ENCODE data around the gene RAB11FIP3.
"Not testable (repeated sequence)": the region's sequence is repeated elsewhere in the genome, so short reads cannot be mapped to it uniquely, and the experiment has no call there.

RAB11FIP3 gene

DNA sequence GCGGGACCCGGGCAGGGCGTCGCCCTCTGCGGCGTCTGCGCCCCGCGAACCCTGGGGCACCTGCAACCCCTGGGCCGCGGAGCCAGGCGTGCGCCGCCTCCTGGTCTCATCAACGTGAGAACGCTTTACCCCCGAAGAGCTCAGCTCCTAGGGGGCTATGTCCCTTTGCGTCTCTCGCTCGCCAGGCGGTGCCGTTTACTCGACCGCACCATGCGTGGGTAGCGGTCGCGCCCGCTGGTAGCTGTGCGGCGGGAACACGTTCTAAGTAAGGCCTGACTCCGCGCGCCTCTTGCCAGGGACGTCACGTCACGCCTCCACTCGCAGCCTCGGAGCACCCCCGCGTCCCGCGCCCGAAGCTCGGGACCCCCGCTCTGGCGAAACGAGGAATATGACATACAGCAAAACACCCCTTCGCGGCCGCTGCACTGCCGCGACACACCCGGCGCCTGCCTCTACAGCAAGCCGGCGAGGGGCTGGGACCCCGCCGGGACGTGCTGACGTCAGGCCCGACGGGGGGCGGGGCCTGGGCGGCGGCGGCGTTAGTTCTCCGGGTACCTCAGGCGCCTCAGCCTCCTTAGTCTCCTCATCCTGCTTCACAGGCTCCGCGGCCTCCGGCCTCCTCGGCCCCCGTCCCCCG, at the start of gene RAB11FIP3:
RAB11FIP3 (plus strand) TSS at position 568 of the 637 bp plus-strand sequence. CDS start 358 bp downstream, outside the sequence.
- DNase-seq: peak; percentile 41

DNA sequence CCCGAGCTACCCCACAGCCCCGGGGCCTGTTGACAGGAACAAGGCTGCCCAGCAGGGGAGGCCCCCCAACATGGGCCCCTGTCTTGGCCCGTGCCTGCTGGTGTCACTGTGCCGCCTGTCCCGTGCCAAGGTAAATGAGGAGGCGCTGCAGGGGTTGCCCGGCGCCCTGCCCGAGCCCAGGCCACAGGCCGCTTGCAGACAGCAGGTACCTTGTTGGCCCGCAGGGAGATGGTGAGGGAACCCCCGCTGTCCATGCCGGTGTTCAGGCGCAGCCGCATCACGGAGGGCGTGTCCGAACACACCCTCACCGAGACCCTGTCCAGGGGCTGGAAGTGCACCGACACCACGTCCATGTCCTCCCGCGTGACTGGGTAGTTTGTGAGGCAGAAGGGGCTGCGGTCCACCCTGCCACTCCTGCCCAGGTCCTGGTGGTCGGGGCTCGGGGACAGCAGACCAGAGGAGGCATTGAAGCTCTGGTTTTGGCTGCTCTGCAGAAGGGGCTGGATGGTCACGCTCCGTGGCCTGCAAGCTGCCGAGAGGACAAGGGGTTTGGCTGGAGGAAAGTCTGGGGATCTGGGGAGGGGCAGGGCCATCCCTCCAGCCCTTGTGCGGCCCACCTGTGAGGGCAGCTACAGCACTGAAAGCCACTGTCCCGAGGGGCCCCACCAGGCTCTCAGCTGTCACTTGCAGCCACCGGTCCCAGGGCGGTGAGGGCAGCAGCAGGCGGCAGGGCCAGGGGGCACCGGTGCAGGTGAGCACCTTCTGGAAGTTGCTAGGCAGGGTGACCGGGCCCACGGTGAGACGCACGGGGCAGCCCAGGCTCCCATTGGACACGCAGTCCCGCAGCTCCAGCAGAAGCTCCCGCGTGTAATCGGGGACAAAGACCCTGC, 49.3 kb upstream of the RAB11FIP3 start:
- no peak for DNase-seq

DNA sequence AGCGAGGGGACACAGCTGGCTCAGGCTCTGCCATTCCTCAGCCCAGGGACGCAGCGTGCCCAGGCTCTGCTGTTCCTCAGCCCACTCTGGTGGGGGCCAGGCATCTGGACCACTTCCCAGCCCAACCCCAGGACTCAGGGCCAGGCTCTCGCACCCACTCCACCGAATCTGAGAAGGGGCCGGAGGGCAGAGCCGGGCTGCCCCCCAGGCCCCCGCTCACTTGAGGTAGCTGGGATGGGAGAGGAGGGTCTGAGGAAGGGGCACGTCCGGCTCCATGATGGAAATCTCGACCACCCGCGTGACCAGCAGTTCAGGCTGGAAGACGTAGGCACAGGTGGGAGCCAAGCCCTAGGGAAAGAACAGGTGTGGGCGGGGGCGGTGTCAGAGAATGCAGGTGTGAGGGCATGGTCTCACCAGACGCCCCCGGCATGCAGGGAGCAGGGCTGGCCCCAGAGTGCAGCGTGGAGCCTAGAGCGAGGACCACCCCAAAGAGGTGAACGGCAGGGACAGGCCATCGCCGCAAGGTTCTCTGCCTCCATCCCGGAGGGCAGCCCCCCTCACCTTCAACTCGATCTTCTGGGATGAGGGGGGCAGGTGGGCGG, 48.5 kb upstream of the RAB11FIP3 start:
- no peak for DNase-seq

- DNase-seq: no peak
These were observed 48.0 kb upstream of the RAB11FIP3 start for GRCh38 chr16:377419-377951.

GRCh38 chr16:378113-378820, 47.2 kb upstream of the RAB11FIP3 start:
- DNase-seq: not testable (repeated sequence)

- DNase-seq: no peak
These were observed 46.6 kb upstream of the RAB11FIP3 start for GRCh38 chr16:378821-379182.

DNA sequence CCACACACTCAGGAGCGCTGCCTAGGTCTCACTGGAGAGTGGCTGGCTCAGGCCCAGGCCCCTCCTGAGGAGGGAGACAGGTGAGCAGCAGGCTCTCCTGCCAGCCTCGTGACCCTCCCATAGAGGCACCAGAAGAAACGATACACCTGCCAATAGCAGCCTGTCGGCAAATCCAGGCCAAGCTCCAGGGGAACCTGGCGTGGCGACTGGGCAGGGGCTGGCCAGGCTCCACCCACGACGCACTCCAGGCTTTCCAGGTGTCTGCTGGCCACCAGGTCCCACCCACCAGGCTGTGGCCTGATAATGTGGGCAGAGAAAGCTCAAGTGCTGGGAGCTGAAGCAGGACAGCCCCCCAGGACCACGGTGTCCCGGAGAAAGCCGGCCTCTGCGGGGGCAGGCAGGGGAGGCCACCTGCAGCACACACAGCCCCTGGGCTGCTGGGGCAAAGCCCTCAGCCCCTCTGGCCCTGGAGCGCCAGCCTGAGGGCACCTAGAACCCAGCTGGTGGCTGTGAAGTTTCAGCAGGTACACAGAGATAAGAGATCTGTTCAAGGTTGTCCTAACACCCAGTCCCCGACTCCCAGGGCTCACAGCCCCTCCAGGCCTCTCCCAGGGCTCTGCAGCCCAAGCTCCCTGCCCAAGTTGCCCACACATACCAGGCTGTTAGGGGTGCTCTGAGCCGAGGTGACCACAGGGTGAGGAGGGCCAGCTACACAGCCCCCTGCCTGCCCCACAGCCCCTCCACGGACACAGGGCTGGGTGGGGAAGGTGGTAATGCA, 46.1 kb upstream of the RAB11FIP3 start:
- no peak for DNase-seq

DNA sequence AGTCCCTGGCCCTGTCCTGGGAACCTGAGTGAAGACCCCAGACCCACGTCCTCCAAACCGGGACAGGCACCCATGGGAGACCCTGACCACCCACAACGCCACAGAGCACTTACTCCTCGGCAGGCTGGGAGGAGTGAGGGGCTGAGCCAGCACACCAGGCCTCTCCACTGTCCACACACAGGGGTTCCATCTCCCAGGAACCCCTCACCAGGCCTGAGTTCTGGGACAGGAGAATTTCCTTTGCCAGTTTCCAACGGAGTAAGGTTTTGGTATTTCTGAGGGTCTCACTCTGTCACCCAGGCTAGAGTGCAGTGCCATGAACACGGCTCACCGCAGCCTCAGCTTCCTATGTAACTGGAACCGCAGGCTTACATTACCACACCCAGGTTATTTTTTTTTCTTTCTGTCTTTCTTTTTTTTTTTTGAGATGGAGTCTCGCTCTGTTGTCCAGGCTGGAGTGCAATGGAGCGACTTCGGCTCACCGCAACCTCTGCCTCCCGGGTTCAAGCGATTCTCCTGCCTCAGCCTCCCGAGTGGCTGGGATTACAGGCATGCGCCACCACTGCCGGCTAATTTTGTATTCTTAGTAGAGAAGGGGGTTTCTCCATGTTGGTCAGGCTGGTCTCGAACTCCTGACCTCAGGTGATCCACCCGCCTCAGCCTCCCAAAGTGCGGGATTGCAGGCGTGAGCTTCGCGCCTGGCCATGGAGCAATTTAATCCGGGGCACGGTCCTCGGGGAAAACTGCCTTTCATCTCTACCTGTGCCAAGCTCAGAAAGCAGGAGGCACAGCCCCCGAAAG, 45.3 kb upstream of the RAB11FIP3 start:
- no peak for DNase-seq

GRCh38 chr16:380762-381011, 44.8 kb upstream of the RAB11FIP3 start:
- no peak for DNase-seq

GRCh38 chr16:381012-381788, 44.2 kb upstream of the RAB11FIP3 start:
- DNase-seq: no peak

DNA sequence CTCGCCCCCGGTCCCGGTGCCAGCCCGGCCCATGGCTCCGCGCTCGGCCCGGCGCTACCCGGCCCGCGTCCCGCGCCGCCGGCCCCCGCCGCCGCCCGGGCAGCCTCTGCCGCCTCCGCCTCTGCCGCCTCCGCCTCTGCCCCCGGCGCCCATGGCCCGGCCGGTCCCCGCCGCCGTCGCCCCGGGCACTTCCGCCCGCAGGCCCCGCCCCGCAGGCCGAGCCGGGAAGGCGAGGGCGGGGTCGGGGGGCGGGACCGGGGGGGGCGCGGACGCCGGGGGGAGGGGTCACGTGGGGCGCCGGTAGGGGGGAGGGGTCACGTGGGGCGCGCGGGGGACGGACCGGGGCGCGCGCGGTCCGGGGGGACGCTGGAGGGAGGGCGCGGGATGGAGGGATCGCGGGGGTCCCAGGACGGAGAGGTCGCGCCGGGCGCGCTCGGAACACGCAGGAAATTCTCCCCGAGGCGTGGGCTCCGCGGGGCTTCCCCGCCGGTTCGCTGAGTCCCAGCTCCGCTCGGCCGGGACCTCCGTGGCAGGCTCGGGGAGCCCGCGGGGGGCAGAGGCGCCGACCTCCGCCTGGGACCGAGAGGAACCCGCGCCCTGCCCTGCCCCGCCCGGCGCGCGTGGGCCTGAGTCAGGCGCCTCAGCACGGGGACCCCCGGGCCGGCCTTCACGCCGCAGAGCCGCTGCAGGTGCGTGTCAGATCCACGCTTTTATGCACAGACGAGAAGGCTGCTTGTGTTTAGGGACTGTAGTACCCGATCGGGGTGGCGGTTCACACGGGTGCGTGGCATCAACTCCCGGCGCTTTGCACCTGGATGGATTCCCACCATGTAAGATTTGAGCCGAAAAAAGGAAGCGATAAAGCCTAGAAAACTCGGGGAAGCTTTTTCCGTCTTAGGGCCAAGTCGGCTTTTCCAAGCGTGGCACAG, 43.4 kb upstream of the RAB11FIP3 start, which contains the start of gene PGAP6:
PGAP6 (minus strand) TSS at position 190 of the 929 bp plus-strand sequence; CDS start at position 33, 157 bp downstream.
- DNase-seq: no peak

DNA sequence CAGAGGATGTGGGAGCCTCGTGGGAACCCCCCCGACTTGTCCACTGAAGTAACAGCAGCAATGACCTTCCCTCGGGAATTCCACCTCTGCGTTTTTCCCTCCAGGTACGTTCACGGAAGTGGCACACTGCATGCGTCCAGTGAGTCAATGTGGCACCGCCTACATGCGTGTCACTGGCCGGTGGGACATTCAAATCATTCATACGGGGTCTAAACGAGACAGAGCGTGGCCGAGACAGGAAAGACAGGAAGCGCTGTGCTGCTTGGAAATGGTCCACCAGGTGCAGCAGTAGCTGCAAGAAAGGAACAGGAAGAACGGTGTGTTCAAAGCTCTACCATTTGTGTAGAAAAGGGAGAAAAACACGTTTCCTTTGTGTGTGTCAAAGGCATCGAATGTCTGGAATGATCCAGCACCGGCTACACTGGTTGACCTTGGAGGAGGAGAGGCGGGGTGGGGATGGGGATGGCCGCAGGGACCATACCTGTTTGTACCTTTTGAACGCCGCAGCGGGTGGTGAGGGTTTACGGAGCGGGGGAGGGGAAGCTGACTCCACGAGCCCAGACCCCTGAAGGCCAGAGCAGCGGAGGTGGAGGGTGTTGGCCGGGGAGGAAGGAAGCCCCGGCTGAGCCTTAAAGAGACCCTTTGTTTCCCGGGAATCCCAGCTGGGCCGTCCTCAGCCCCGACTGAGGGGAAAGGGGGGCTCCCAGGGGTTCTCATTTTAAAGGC, 42.0 kb upstream of the RAB11FIP3 start:
- DNase-seq: no peak

- no peak for DNase-seq
These were observed 38.8 kb upstream of the RAB11FIP3 start for GRCh38 chr16:386641-387156.

DNA sequence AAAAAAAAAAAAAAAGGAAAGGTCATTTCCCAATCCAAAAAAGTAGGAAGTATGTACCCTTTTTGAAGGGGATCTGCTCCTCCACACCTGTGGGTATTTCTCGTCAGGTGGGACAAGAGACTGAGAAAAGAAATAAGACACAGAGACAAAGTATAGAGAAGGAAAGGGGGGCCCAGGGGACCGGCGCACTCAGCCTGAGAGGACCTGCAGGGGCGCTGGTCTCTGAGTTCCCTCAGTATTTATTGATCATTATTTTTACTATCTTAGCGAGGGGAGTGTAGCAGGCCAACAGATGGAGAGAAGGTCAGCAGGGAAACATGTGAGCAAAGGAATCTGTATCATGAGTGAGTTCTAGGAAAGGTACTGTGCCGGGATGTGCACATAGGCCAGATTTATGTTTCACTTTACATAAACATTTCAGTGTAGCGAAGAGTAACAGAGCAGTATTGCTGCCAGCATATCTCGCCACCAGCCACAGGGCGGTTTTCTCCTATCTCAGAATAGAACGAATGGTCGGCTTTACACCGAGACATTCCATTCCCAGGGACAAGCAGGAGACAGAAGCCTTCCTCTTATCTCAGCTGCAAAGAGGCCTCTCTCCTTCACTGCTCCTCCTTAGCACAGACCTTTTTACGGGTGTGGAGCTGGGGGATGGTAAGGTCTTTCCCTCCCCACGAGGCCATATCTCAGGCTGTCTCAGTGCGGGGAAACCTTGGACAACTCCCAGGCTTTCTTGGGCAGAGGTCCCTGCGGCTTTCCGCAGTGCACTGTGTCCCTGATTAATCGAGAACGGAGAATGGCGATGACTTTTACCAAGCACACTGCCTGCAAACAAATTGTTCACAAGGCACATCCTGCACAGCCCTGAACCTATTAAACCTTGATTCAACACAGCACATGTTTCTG, 37.4 kb upstream of the RAB11FIP3 start:
- DNase-seq: not testable (repeated sequence)

GRCh38 chr16:389352-389751, 36.1 kb upstream of the RAB11FIP3 start:
- no peak for DNase-seq

- peak; percentile 27 for DNase-seq
These were observed 33.5 kb upstream of the RAB11FIP3 start for GRCh38 chr16:391885-392335.

DNA sequence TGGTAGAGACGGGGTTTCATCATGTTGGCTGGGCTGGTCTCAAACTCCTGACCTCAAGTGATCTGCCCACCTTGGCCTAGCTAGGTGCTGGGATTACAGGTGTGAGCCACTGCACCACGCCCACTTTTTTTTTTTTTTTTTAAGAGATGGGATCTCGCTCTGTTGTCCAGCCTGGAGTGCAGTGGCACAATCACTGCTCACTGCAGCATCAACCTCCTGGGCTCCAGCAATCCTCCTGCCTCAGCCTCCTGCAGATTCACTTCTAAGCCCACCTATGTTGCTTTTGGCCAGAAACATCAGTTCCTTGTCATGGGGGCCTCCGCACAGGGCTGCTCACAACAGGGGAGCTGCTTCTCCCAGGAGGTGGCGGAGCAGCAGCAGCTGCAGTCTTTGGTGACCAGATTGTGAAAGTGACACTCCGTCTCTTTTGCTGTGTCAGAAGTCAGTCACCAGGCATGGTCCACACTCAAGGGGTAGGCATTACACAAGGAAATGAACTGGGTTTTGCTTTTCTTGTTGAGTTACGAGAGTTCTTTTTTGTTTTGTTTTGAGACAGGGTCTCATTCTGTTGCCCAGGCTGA, 32.9 kb upstream of the RAB11FIP3 start:
- no peak for DNase-seq
